Activated CD8-positive, alpha-beta memory T cell treated with anti-CD3 and anti-CD28 coated beads, Interleukin-2, amount 50 U/mL, for 24 hours (primary cell): Measurements from ENCODE around the gene TAS2R31.
"Not testable (repeated sequence)": the region's sequence is repeated elsewhere in the genome, so short reads cannot be mapped to it uniquely, and the experiment has no call there.

Source experiments
- DNase-seq: peaks from one replicate; pipeline ENCODE4 v3.0.0-alpha.2; 2020; ENCODE audit errors: extremely low read depth

TAS2R31 gene

GRCh38 chr12:11031307-11031706 is at the start of gene TAS2R31:
Gene TAS2R31, minus strand, starts transcription at chr12:11031407. Its CDS starts 72 bp downstream, at chr12:11031335.
- DNase-seq = no peak

DNA sequence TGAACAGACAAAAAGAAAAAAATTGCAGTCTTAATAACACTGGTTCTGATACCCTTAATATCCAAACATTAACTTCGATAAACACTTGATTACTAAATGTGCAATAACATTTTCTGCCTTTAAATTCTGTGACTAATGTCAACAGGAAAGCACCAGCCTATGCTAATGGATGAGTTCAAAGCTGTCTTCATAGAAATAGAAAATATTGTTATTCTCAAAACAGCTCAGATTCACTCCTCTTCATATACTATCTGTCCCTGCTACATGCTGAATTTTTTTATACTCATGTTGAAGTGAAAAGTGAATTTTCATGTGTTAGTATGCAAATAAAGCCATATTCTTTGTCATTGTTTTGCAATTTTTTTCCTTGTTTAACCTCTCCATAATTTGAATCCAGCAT is 47.0 kb upstream of the TAS2R31 start:
- DNase-seq = no peak

GRCh38 chr12:11075642-11076041 is 44.4 kb upstream of the TAS2R31 start:
- no peak for DNase-seq

DNA sequence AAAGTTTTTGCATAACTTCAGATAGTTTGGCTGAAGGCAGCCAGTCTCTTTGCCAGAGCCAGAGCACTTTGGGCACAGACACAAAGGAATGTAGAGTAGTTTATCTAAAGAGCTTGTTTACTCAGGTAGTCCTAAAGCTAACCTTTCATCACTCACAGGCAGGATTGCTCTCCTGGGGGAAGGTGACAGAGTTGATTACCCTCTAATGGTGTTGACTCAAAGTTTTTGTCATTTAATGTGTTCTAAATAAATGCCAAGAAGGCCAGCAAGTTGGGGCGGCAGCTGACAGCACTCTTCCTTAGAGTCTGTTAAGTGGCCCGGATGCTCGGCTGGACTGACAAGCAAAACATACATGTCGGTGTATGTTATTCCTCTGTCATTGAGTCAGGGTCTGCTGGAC is 40.2 kb upstream of the TAS2R31 start:
- DNase-seq = no peak

DNA sequence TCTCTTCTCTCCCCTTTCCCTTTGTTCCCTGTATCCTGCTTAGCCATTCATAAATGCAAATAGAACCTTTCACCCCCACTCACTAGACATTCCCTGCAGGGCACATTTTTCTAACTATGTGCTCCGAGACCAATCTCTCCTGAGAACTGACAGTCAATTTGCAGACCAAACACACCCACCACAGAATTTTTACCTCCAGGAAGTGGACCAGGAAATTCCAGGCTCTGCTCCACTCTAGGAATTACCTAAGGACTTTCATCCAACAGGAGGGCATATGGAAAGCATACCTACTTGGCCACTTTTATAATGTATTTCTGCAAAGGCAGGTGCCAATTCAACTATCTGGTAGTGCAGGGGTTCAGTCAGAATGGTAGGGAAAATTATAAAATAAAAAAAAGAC is 39.8 kb upstream of the TAS2R31 start:
- DNase-seq = no peak

GRCh38 chr12:11069854-11070365 is 38.7 kb upstream of the TAS2R31 start:
- no peak for DNase-seq

DNA sequence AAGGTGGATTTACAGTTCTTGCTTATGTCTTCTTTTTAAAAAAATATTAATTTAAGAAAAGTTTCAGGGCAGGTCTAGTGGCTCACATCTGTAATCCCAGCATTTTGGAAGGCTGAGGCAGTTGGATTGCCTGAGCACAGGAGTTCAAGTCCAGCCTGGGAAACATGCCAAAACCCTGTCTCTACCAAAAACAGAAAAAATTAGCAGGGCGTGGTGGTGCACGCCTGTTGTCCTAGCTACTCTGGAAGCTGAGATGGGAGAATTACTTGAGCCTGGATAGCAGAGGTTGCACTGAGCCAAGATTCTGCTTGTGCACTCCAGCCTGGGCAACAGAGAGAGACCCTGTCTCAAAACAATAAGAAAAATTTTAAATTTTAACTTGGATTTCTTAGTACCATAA is 36.3 kb upstream of the TAS2R31 start:
- no peak for DNase-seq

GRCh38 chr12:11062194-11062593 is 31.0 kb upstream of the TAS2R31 start, which contains the start of gene TAS2R46:
Gene TAS2R46, minus strand, starts transcription at chr12:11062294. Its CDS starts 0 bp downstream, at chr12:11062294.
- DNase-seq = not testable (repeated sequence)

DNA sequence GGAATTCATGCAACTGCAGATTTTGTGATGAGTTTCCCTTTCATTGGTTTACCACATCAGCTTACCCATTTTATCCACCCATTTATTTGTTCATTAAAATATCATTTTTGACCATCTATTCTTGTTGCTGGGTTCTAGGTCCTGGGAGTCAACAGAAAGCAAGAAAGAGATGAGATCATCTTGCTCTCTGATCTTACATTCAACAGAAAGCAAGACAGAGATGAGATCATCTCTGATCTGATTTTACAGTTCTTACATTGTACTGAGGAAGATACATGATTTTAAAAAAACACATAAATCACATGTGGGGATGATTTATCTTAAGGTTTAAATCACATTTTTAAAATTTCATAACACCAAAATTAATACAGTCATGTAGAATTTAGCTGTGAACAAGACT is 28.6 kb upstream of the TAS2R31 start:
- DNase-seq = no peak

DNA sequence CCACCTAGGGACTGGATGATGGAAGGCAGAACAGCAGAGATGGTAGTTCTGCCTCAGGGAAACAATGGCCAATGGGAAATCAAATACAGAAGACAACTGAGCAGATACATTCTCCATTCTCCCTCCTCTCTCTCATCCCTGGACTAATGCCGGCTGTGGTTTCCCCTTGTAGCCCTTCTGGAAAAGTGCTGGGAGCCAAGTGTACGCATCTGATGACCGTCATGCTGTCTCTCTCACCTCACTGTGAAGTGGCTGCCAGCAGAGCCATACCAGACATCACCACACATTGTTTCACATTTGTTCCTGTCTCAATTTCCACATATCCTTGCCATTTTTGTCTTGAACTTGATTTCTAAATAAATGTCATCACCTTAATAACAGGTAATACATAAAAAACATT is 27.8 kb upstream of the TAS2R31 start:
- DNase-seq = no peak

GRCh38 chr12:11055306-11055705 is 24.1 kb upstream of the TAS2R31 start:
- DNase-seq = no peak

DNA sequence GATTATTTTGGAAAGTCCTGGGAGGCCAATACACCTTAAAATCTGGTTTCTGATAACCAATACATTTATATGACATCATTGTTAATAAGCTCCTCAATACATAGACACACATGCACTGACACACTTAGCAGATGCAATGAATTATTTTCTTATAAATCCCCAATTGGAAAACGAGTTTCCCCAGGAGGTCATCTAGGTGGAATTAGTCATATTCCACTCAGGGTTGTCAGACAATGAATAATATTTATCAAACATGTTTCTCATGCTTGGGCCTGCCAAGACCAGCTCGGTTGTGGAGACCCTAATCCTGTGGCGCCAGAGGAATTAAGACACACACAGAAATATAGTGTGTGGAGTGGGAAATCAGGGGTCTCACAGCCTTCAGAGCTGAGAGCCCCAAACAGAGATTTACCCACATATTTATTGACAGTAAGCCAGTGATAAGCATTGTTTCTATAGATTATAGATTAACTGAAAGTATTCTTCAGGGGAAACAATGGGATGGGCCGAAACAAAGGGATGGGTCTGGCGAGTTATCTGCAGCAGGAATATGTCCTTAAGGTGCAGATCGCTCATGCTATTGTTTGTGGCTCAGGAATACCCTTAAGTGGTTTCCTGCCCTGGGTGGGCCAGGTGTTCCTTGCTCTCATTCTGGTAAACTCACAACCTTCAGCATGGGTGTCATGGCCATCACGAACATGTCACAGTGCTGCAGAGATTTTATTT is 18.8 kb upstream of the TAS2R31 start:
- not testable (repeated sequence) for DNase-seq

DNA sequence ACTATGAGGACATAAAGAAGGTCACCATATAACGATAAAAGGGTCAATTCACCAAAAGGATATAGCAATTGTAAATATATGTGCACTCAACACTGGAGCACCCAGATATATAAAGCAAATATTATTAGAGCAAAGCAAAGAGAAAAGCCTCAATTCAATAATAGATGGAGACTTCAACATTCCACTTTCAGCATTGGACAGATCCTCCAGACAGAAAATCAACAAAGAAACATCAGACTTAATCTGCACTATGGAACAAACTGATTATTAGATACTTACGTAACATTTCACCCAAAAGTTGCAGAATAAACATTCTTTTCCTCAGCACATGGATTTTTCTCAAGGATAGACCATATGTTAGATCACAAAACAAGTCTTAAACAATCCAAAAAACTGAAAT is 10.2 kb upstream of the TAS2R31 start:
- DNase-seq = not testable (repeated sequence)

GRCh38 chr12:11040162-11040561 is 9.0 kb upstream of the TAS2R31 start:
- DNase-seq = no peak

DNA sequence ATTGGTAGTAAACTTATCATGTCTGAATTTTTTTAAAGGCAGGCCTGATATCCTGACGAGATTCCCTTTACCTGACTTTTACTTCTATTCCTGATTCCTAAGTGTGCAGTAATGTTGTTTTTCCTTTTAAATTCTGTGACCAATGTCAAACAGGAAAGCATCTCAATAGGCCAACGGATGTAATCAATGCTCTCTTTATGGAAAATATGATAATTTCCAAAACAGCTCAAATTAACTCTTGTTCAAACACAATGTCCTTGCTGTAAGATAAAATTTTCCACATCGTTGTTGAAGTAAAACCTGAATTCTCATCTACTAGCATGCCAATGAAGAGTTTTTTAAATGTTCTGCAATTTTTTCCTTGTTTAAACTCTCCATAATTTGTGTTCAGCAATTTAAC is 8.0 kb upstream of the TAS2R31 start:
- no peak for DNase-seq

DNA sequence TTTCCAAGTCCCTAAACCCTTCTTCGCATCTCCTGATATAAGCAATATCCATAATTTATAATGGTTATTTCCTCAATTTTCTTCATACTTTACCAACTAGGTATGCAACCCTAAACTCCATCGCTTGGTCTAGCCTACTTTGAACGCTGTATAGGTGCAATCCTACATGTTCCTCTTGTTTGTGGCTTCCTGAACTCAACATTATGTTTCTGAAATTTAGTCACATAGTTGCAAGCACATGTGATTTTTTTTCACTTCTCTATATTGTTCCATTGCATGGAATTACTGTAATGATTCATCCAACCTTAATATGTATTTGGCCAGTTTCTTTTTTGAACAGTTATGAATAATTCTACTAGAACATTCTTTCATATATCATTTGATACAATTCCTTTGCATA is 2.8 kb upstream of the TAS2R31 start:
- DNase-seq = not testable (repeated sequence)

- no peak for DNase-seq
These were observed 5.1 kb downstream of the TAS2R31 start for GRCh38 chr12:11026118-11026517.

- no peak for DNase-seq
These were observed 7.8 kb downstream of the TAS2R31 start for GRCh38 chr12:11023387-11023786.

GRCh38 chr12:11022520-11022919 is 8.7 kb downstream of the TAS2R31 start, which contains the start of gene TAS2R19:
Gene TAS2R19, minus strand, starts transcription at chr12:11022620. Its CDS starts 49 bp downstream, at chr12:11022571.
- no peak for DNase-seq

DNA sequence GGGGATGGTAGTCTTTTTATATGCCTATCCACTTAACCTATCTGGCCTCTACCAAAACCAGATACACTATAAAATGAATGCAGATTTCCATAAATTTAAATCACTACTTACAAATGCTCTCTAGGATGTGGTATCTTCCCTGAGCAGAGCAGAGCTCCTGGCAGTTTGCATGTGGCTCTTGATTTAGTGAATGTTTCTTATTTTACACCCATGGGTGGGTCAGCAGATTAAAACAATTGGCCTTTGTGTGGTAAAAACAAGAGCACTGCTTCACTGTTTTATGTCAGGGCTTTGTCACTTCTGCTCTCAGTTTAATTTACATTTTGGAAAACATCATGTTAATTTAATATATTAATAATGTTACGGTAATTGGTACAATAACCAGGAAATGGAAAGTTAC is 14.3 kb downstream of the TAS2R31 start:
- no peak for DNase-seq

- DNase-seq = no peak
These were observed 15.3 kb downstream of the TAS2R31 start for GRCh38 chr12:11015775-11016430.

DNA sequence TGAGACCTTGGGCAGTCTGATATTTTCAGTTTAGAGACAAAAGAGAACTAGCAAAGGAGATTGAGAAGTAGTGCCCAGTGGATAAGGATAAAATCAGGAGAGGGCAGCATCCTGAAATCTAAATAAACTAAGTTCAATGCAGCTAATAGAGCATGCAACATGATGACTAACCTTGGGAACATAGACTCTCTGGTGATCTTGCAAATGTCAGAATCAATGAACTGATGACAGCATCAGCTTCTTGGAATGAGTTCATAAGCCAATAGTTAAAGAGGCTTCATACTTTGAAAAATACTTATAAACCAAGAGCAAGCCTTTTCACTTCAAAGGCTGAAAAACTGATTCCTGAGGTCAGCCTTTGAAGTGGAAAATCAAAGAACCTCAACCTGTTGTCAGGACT is 17.0 kb downstream of the TAS2R31 start:
- DNase-seq = no peak

DNA sequence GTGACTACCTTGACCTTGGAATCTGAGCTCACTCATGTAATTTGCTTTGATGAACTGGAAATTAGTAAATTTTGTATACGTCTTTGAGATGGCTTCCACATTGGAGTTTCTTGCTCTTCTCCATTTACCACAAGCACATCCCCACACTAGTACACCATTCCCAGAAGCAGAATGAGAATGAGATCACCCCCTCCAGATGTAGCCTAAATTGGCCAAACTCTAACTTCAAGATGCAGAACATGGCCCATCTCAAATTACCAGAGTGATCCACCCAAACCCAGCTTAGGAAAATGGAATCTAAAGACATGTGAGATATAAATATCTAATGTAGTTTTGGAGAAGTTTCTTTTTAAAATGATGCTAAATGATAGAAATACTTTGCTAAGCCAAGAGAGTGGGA is 23.6 kb downstream of the TAS2R31 start:
- DNase-seq = no peak
